Spleen (tissue), 11 donors: Measurements from ENCODE around the gene AGAP6. TPM values are rescaled to one million over a fixed set of nuclear protein-coding genes. Genes with fewer than 3 reads are reported as not detected.
"Not testable (repeated sequence)": the region's sequence is repeated elsewhere in the genome, so short reads cannot be mapped to it uniquely, and the experiment has no call there.

Source experiments
- DNase-seq: peaks from one replicate; pipeline ENCODE4 v3.0.0-alpha.2; 2020
- H3K27ac ChIP-seq, 8 donors: fragments of 200-600 bp; sonication (generic) in 7 of 8; 1 replicate in 4 of 8; 2 replicates in 4 of 8; pipeline versions ENCODE4 v1.5.0 to v1.8.0; 2016 to 2021; ENCODE audit warnings: inconsistent platforms in 4 of 8, mild to moderate bottlenecking in 4 of 8, moderate library complexity in 1 of 8
- H3K27me3 ChIP-seq, 7 donors: fragments of 200-600 bp; sonication (generic) in 6 of 7; replicated peaks in 1 of 7; 1 replicate in 4 of 7; 2 replicates in 3 of 7; pipeline versions ENCODE4 v1.5.0 to v1.8.0; 2016 to 2021; ENCODE audit warnings: inconsistent platforms in 3 of 7, mild to moderate bottlenecking in 1 of 7
- H3K36me3 ChIP-seq, 6 donors: fragments of 200-600 bp; sonication (generic) in 5 of 6; 1 replicate in 4 of 6; 2 replicates in 2 of 6; pipeline versions ENCODE4 v1.5.0 to v1.8.0; 2016 to 2021; ENCODE audit warnings: inconsistent platforms in 2 of 6
- H3K4me1 ChIP-seq, 6 donors: fragments of 200-600 bp; sonication (generic) in 5 of 6; 1 replicate in 3 of 6; 2 replicates in 3 of 6; pipeline versions ENCODE4 v1.5.0 to v1.8.0; 2016 to 2021; ENCODE audit warnings: inconsistent platforms in 3 of 6
- H3K4me3 ChIP-seq, 8 donors: fragments of 200-600 bp; sonication (generic) in 7 of 8; 1 replicate in 4 of 8; 2 replicates in 4 of 8; pipeline versions ENCODE4 v1.5.0 to v1.8.0; 2016 to 2021; ENCODE audit warnings: inconsistent platforms in 4 of 8, mild to moderate bottlenecking in 4 of 8, moderate library complexity in 2 of 8
- H3K9me3 ChIP-seq, 8 donors: fragments of 200-600 bp; sonication (generic) in 7 of 8; 1 replicate in 4 of 8; 2 replicates in 4 of 8; pipeline versions ENCODE4 v1.5.0 to v1.8.0; 2016 to 2021; ENCODE audit warnings: inconsistent platforms in 4 of 8
- WGBS, 5 donors: extraction: QIAGEN DNeasy Blood & Tissue Kit in 3 of 5; methylation state at CpG; one replicate each; pipeline versions ENCODE4 v1.1.5 to v1.1.7; 2013 to 2018; 5-methylcytosine and 5-hydroxymethylcytosine counted together
- intact Hi-C: fragments of 100-400 bp; cut with DNase I; formaldehyde crosslinking; loops from one replicate; pipeline ENCODE4 v1.15.0; 2023; ENCODE audit warnings: low total_unique reads
- polyA plus RNA-seq, 3 donors: library from polyadenylated mRNA; stranded (reverse); fragments of 200-250 nt; gene quantifications; one replicate each; pipeline ENCODE4 v1.2.1, GENCODE V29; 2013
- total RNA-seq, 7 donors: library from RNA; depleted of rRNA in 3 of 7; stranded (reverse); fragments of >200 nt in 3 of 7; fragmentation: NEBNext Ultra II Directional in 4 of 7; extraction: Animal tissue kit (Norgen Biotek cat#: 25700) in 4 of 7; gene quantifications; one replicate each; pipeline versions ENCODE4 v1.1.0 to v1.2.1, GENCODE V29; 2016 to 2021
- donor health status: healthy with polysubstance abuse.
- donor health status: DM: no; HTN: no; CAD: no; lungs with moderate emphysema.
- donor health status: DM: no; HTN: no; CAD: no.
- donor health status: Bipolar disorder and iron deficiency.
- donor health status: healthy.
- donor health status: DM: no; HTN: no; CAD: no.
- donor health status: DM: yes; HTN: yes; CAD: no.

AGAP6 gene
- total and polyA plus RNA-seq, 10 donors: 13.1 to 34.2 (median 19.8) TPM

GRCh38 chr10:49971466-49971865, 16.7 kb upstream of the AGAP6 start:
- H3K4me3 ChIP-seq, H3K9me3 ChIP-seq, H3K4me1 ChIP-seq, intact Hi-C loops, DNase-seq, H3K27me3 ChIP-seq, H3K27ac ChIP-seq: not testable (repeated sequence)
- WGBS, 5 donors: 63 to 86% (median 81%) methylated on average over 2 of the region's 2 CpGs
- peaks cover 0 to 28% (median 2%) of the 10 kb centered on the region in 6 donors for H3K36me3 ChIP-seq

GRCh38 chr10:49972094-49972493, 16.1 kb upstream of the AGAP6 start:
- H3K27ac ChIP-seq, DNase-seq, H3K9me3 ChIP-seq, intact Hi-C loops, H3K4me1 ChIP-seq, H3K4me3 ChIP-seq, H3K27me3 ChIP-seq: not testable (repeated sequence)
- 72 to 96% (median 91%) methylated on average over 3 of the region's 3 CpGs for WGBS, 5 donors
- peaks cover 0 to 29% (median 2%) of the 10 kb centered on the region in 6 donors for H3K36me3 ChIP-seq

GRCh38 chr10:49977756-49978155, 10.4 kb upstream of the AGAP6 start:
- H3K9me3 ChIP-seq, H3K4me1 ChIP-seq, DNase-seq, H3K27me3 ChIP-seq, intact Hi-C loops, H3K27ac ChIP-seq, H3K4me3 ChIP-seq: not testable (repeated sequence)
- WGBS, 5 donors: 90 to 97% (median 94%) methylated on average over 3 of the region's 3 CpGs
- H3K36me3 ChIP-seq: peaks cover 0 to 29% (median 2%) of the 10 kb centered on the region in 6 donors

GRCh38 chr10:49987207-49987606, 999 bp upstream of the AGAP6 start:
- 72 to 91% (median 76%) methylated on average over 3 of the region's 3 CpGs for WGBS, 5 donors
- H3K4me1 ChIP-seq, H3K27me3 ChIP-seq, H3K27ac ChIP-seq, H3K4me3 ChIP-seq, H3K9me3 ChIP-seq, DNase-seq, intact Hi-C loops: not testable (repeated sequence)
- H3K36me3 ChIP-seq: peaks cover 0 to 14% (median under 1%) of the 10 kb centered on the region in 6 donors

GRCh38 chr10:49995321-49995720, 7.1 kb downstream of the AGAP6 start:
- intact Hi-C loops, H3K27me3 ChIP-seq, H3K4me3 ChIP-seq, H3K9me3 ChIP-seq, H3K4me1 ChIP-seq, H3K27ac ChIP-seq, DNase-seq: not testable (repeated sequence)
- peaks cover 0 to 26% (median 4%) of the 10 kb centered on the region in 6 donors for H3K36me3 ChIP-seq
- WGBS, 5 donors: 74 to 90% (median 89%) methylated on average over 4 to 5 of the region's 5 CpGs

GRCh38 chr10:50014024-50014423, 25.8 kb downstream of the AGAP6 start:
- peak overlapping the region in 1 of 8 donors; percentile 23 for H3K27ac ChIP-seq
- 57 to 87% (median 68%) methylated on average over 3 to 7 of the region's 7 CpGs for WGBS, 5 donors
- H3K27me3 ChIP-seq, H3K9me3 ChIP-seq, H3K4me1 ChIP-seq, intact Hi-C loops, H3K4me3 ChIP-seq, DNase-seq: not testable (repeated sequence)
- peaks cover 0 to 22% (median under 1%) of the 10 kb centered on the region in 6 donors for H3K36me3 ChIP-seq

GRCh38 chr10:50015596-50016220, 27.5 kb downstream of the AGAP6 start:
- intact Hi-C loops: not testable (repeated sequence)

GRCh38 chr10:50016926-50017325, 28.7 kb downstream of the AGAP6 start:
- H3K9me3 ChIP-seq, H3K36me3 ChIP-seq, DNase-seq, H3K27me3 ChIP-seq, H3K4me3 ChIP-seq, intact Hi-C loops, H3K4me1 ChIP-seq, H3K27ac ChIP-seq: not testable (repeated sequence)
- WGBS, 5 donors: 85 to 94% (median 89%) methylated on average over 4 to 5 of the region's 5 CpGs

More at GRCh38 chr10:50015596-50016220, 27.5 kb downstream of the AGAP6 start:
- H3K27me3 ChIP-seq, H3K27ac ChIP-seq, DNase-seq, H3K4me1 ChIP-seq, H3K4me3 ChIP-seq, H3K36me3 ChIP-seq, H3K9me3 ChIP-seq: not testable (repeated sequence)
- WGBS, 5 donors: 59 to 82% (median 61%) methylated on average over 8 to 9 of the region's 9 CpGs

GRCh38 chr10:50017646-50018045, 29.4 kb downstream of the AGAP6 start:
- H3K4me3 ChIP-seq, H3K36me3 ChIP-seq, H3K27me3 ChIP-seq, H3K27ac ChIP-seq, H3K9me3 ChIP-seq, intact Hi-C loops, H3K4me1 ChIP-seq, DNase-seq: not testable (repeated sequence)
- whole genome bisulfite sequencing, 5 donors: 89 to 94% (median 93%) methylated on average over 4 to 5 of the region's 5 CpGs

- H3K27me3 ChIP-seq, H3K4me3 ChIP-seq, H3K9me3 ChIP-seq, H3K36me3 ChIP-seq, DNase-seq, H3K4me1 ChIP-seq, intact Hi-C loops, H3K27ac ChIP-seq: not testable (repeated sequence)
- WGBS, 5 donors: 74 to 88% (median 84%) methylated on average over 1 to 3 of the region's 3 CpGs
These were observed 31.1 kb downstream of the AGAP6 start for GRCh38 chr10:50019279-50019678.

- H3K27me3 ChIP-seq: peaks cover 0 to 14% (median 0%) of the 10 kb centered on the region in 7 donors
- H3K27ac ChIP-seq, H3K4me1 ChIP-seq, H3K36me3 ChIP-seq, H3K9me3 ChIP-seq, H3K4me3 ChIP-seq, DNase-seq, intact Hi-C loops: not testable (repeated sequence)
- 83 to 91% (median 86%) methylated on average over 7 to 13 of the region's 13 CpGs for WGBS, 5 donors
These were observed 32.3 kb downstream of the AGAP6 start for GRCh38 chr10:50020451-50021024.
